Superior temporal gyrus (tissue), 1 donor: ENCODE results near the gene CDON.

Source experiments
- DNase-seq: peaks from one replicate; pipeline ENCODE4 v3.0.0-alpha.2; 2016; ENCODE audit errors: extremely low spot score

CDON gene

GRCh38 chr11:125956391-125957134, 106.1 kb downstream of the CDON start:
- peak; percentile 69 for DNase-seq

- DNase-seq = no peak
Measured at GRCh38 chr11:125955856-125956255, 106.8 kb downstream of the CDON start.

- DNase-seq = no peak
Measured at GRCh38 chr11:125954945-125955640, 107.6 kb downstream of the CDON start.

GRCh38 chr11:125954123-125954944, 108.3 kb downstream of the CDON start:
- DNase-seq = no peak

GRCh38 chr11:125953401-125953935, 109.2 kb downstream of the CDON start:
- no peak for DNase-seq

GRCh38 chr11:125952973-125953372, 109.7 kb downstream of the CDON start:
- DNase-seq = no peak

- no peak for DNase-seq
Measured at GRCh38 chr11:125952559-125952958, 110.1 kb downstream of the CDON start.

- no peak for DNase-seq
Measured at GRCh38 chr11:125951731-125952130, 110.9 kb downstream of the CDON start.

- no peak for DNase-seq
Measured at GRCh38 chr11:125950696-125951651, 111.7 kb downstream of the CDON start.

GRCh38 chr11:125950178-125950490, 112.5 kb downstream of the CDON start:
- no peak for DNase-seq

- no peak for DNase-seq
Measured at GRCh38 chr11:125949271-125950177, 113.1 kb downstream of the CDON start.

GRCh38 chr11:125948278-125949051, 114.2 kb downstream of the CDON start:
- no peak for DNase-seq

- DNase-seq = no peak
Measured at GRCh38 chr11:125947419-125948277, 115.0 kb downstream of the CDON start.

GRCh38 chr11:125946712-125947418, 115.8 kb downstream of the CDON start:
- no peak for DNase-seq

- DNase-seq = no peak
Measured at GRCh38 chr11:125945797-125946520, 116.7 kb downstream of the CDON start, which contains the start of gene VSIG10L2. VSIG10L2 (plus strand) TSS chr11:125946044; CDS start chr11:125946056, 12 bp downstream.

- DNase-seq = no peak
Measured at GRCh38 chr11:125945011-125945796, 117.5 kb downstream of the CDON start.
